ENCODE data around the gene DBET. TPM values are rescaled to one million over a fixed set of nuclear protein-coding genes. Genes with fewer than 3 reads are reported as not detected.
"Not testable (repeated sequence)": the region's sequence is repeated elsewhere in the genome, so short reads cannot be mapped to it uniquely, and the experiment has no call there.

Gene DBET
- total RNA-seq, 1 experiment from 2014 or later: not detected

GRCh38 chr4:190019023-190019858, 45.1 kb upstream of the DBET start:
- TF ChIP-seq CTCF (IDR thresholded peaks at IDR 0.05; ENCODE audit: insufficient read depth in 1 of 2, low read depth in 1 of 2, low read length in 1 of 2, severe bottlenecking in 1 of 2, unreplicated experiment in 1 of 2): no peak
- Histone ChIP-seq H3K9me3 (no peaks in the 10 kb centered on the region), H3K4me3 (ENCODE audit: low read depth, low read length) (no peak overlapping the region), H3K27me3 (replicated peaks; ENCODE audit: control insufficient read depth, insufficient read depth, low read length) (no peaks in the 10 kb centered on the region), H3K4me1 (no peaks in the 10 kb centered on the region), H3K36me3 (ENCODE audit: control insufficient read depth, insufficient read depth, low read length) (no peaks in the 10 kb centered on the region)
- H3K4me3 Mint-ChIP-seq (ENCODE audit: unreplicated experiment): no peak overlapping the region
- intact Hi-C loops (cut with micrococcal nuclease; ENCODE audit: unreplicated experiment): no loop called here
- H3K27ac Mint-ChIP-seq (ENCODE audit: unreplicated experiment): no peak overlapping the region
- no peak for DNase-seq
- no peaks in the 10 kb centered on the region for H3K27me3 Mint-ChIP-seq (ENCODE audit: insufficient read depth, unreplicated experiment)
- no peaks in the 10 kb centered on the region for H3K4me1 Mint-ChIP-seq (ENCODE audit: low read depth, unreplicated experiment)
- ChIA-PET CTCF (no interaction called here), POLR2A (no interaction called here)
- peaks cover 31% of the 10 kb centered on the region for H3K9me3 Mint-ChIP-seq (ENCODE audit: unreplicated experiment)
- no peaks in the 10 kb centered on the region for H3K36me3 Mint-ChIP-seq (ENCODE audit: insufficient read depth, unreplicated experiment)
- no TSS peak for BruUV-seq (replicated peaks)

GRCh38 chr4:190019859-190020463, 44.3 kb upstream of the DBET start:
- POLR2A ChIA-PET; H3K4me3 Mint-ChIP-seq (ENCODE audit: unreplicated experiment): not testable (repeated sequence)

GRCh38 chr4:190020790-190021717, 43.2 kb upstream of the DBET start:
- no peaks in the 10 kb centered on the region for H3K27me3 ChIP-seq (replicated peaks; ENCODE audit: control insufficient read depth, insufficient read depth, low read length)
- no TSS peak for BruUV-seq (replicated peaks)
- no peak overlapping the region for H3K4me3 ChIP-seq (ENCODE audit: low read depth, low read length)
- no peak overlapping the region for H3K27ac Mint-ChIP-seq (ENCODE audit: unreplicated experiment)
- H3K36me3 ChIP-seq (ENCODE audit: control insufficient read depth, insufficient read depth, low read length): no peaks in the 10 kb centered on the region
- POLR2A ChIA-PET: no interaction called here
- H3K36me3 Mint-ChIP-seq (ENCODE audit: insufficient read depth, unreplicated experiment): no peaks in the 10 kb centered on the region
- intact Hi-C loops (cut with micrococcal nuclease; ENCODE audit: unreplicated experiment): no loop called here
- no peaks in the 10 kb centered on the region for H3K4me1 Mint-ChIP-seq (ENCODE audit: low read depth, unreplicated experiment)
- H3K9me3 ChIP-seq: no peaks in the 10 kb centered on the region
- H3K4me1 ChIP-seq: no peaks in the 10 kb centered on the region
- DNase-seq: no peak
- H3K9me3 Mint-ChIP-seq (ENCODE audit: unreplicated experiment): peaks cover 25% of the 10 kb centered on the region
- H3K4me3 Mint-ChIP-seq (ENCODE audit: unreplicated experiment): no peak overlapping the region
- TF ChIP-seq CTCF (IDR thresholded peaks at IDR 0.05; ENCODE audit: insufficient read depth in 1 of 2, low read depth in 1 of 2, low read length in 1 of 2, severe bottlenecking in 1 of 2, unreplicated experiment in 1 of 2): no peak
- no peaks in the 10 kb centered on the region for H3K27me3 Mint-ChIP-seq (ENCODE audit: insufficient read depth, unreplicated experiment)
- CTCF ChIA-PET: no interaction called here

More at GRCh38 chr4:190019859-190020463, 44.3 kb upstream of the DBET start:
- H3K9me3 ChIP-seq; H3K4me3 ChIP-seq (ENCODE audit: low read depth, low read length); BruUV-seq (replicated peaks); intact Hi-C loops (cut with micrococcal nuclease; ENCODE audit: unreplicated experiment); H3K27me3 Mint-ChIP-seq (ENCODE audit: insufficient read depth, unreplicated experiment); H3K36me3 ChIP-seq (ENCODE audit: control insufficient read depth, insufficient read depth, low read length); H3K4me1 ChIP-seq; H3K36me3 Mint-ChIP-seq (ENCODE audit: insufficient read depth, unreplicated experiment); H3K4me1 Mint-ChIP-seq (ENCODE audit: low read depth, unreplicated experiment); CTCF ChIA-PET; H3K27ac Mint-ChIP-seq (ENCODE audit: unreplicated experiment); DNase-seq; H3K27me3 ChIP-seq (replicated peaks; ENCODE audit: control insufficient read depth, insufficient read depth, low read length): not testable (repeated sequence)
- peaks cover 31% of the 10 kb centered on the region for H3K9me3 Mint-ChIP-seq (ENCODE audit: unreplicated experiment)

GRCh38 chr4:190021973-190022372, 42.3 kb upstream of the DBET start:
- H3K9me3 Mint-ChIP-seq (ENCODE audit: unreplicated experiment): peaks cover 20% of the 10 kb centered on the region
- H3K9me3 ChIP-seq; H3K27ac Mint-ChIP-seq (ENCODE audit: unreplicated experiment); CTCF ChIA-PET; H3K4me1 ChIP-seq; H3K4me1 Mint-ChIP-seq (ENCODE audit: low read depth, unreplicated experiment); H3K36me3 Mint-ChIP-seq (ENCODE audit: insufficient read depth, unreplicated experiment); H3K4me3 ChIP-seq (ENCODE audit: low read depth, low read length); H3K27me3 Mint-ChIP-seq (ENCODE audit: insufficient read depth, unreplicated experiment); DNase-seq; intact Hi-C loops (cut with micrococcal nuclease; ENCODE audit: unreplicated experiment); H3K27me3 ChIP-seq (replicated peaks; ENCODE audit: control insufficient read depth, insufficient read depth, low read length); BruUV-seq (replicated peaks); H3K4me3 Mint-ChIP-seq (ENCODE audit: unreplicated experiment); POLR2A ChIA-PET; H3K36me3 ChIP-seq (ENCODE audit: control insufficient read depth, insufficient read depth, low read length): not testable (repeated sequence)

GRCh38 chr4:190022614-190023281, 41.6 kb upstream of the DBET start:
- BruUV-seq (replicated peaks); H3K36me3 ChIP-seq (ENCODE audit: control insufficient read depth, insufficient read depth, low read length); DNase-seq; intact Hi-C loops (cut with micrococcal nuclease; ENCODE audit: unreplicated experiment); H3K27ac Mint-ChIP-seq (ENCODE audit: unreplicated experiment); H3K4me3 Mint-ChIP-seq (ENCODE audit: unreplicated experiment); POLR2A ChIA-PET; H3K27me3 ChIP-seq (replicated peaks; ENCODE audit: control insufficient read depth, insufficient read depth, low read length); H3K4me1 ChIP-seq; H3K9me3 ChIP-seq; H3K36me3 Mint-ChIP-seq (ENCODE audit: insufficient read depth, unreplicated experiment); H3K27me3 Mint-ChIP-seq (ENCODE audit: insufficient read depth, unreplicated experiment); CTCF ChIA-PET; H3K4me1 Mint-ChIP-seq (ENCODE audit: low read depth, unreplicated experiment); H3K4me3 ChIP-seq (ENCODE audit: low read depth, low read length): not testable (repeated sequence)
- peaks cover 20% of the 10 kb centered on the region for H3K9me3 Mint-ChIP-seq (ENCODE audit: unreplicated experiment)
